Measurements from ENCODE around the gene ZNF398.

DNA sequence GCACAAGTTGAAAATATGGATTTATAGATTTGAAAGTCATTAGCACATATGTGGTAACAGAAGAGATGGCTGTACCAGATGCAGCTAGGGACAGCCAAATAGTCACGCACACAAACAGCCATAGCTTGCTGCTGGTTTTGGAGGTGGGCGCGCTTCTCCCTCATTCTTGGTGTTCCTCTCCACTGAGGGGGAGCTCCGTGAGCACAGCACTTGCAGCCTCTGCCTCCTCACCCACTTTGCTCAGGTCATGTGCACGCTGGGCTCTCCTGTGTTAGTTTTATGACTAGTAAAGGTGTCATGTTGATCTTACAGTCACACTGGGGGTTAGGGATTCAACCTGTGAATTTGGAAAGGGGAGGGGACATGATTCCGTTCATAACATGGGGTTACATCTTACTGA, 48.2 kb upstream of the ZNF398 start:
- TF ChIP-seq POLR2A (IDR thresholded peaks at IDR 0.05) = no peak
- TF ChIP-seq, protein P1, sequence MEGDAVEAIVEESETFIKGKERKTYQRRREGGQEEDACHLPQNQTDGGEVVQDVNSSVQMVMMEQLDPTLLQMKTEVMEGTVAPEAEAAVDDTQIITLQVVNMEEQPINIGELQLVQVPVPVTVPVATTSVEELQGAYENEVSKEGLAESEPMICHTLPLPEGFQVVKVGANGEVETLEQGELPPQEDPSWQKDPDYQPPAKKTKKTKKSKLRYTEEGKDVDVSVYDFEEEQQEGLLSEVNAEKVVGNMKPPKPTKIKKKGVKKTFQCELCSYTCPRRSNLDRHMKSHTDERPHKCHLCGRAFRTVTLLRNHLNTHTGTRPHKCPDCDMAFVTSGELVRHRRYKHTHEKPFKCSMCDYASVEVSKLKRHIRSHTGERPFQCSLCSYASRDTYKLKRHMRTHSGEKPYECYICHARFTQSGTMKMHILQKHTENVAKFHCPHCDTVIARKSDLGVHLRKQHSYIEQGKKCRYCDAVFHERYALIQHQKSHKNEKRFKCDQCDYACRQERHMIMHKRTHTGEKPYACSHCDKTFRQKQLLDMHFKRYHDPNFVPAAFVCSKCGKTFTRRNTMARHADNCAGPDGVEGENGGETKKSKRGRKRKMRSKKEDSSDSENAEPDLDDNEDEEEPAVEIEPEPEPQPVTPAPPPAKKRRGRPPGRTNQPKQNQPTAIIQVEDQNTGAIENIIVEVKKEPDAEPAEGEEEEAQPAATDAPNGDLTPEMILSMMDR (IDR thresholded peaks at IDR 0.05) = no peak

All from uterus (tissue), 2 donors.